Stomach (tissue), 9 donors: ENCODE results near the gene ERC2. TPM values are rescaled to one million over a fixed set of nuclear protein-coding genes. Genes with fewer than 3 reads are reported as not detected.
"Not testable (repeated sequence)": the region's sequence is repeated elsewhere in the genome, so short reads cannot be mapped to it uniquely, and the experiment has no call there.

Source experiments
- DNase-seq, 2 donors: peaks; one replicate each; pipeline versions ENCODE4 v3.0.0 to v3.0.0-alpha.2; 2013 to 2019
- H3K27ac ChIP-seq, 5 donors: fragments of 200-600 bp in 4 of 5; sonication (generic) in 4 of 5; one replicate each; pipeline ENCODE4 v1.5.1; 2013 to 2019; ENCODE audit warnings: mild to moderate bottlenecking in 1 of 5, moderate library complexity in 1 of 5
- H3K27me3 ChIP-seq, 3 donors: fragments of 200-600 bp; sonication (generic); one replicate each; pipeline ENCODE4 v1.5.1; 2017 to 2019; ENCODE audit warnings: mixed run types in 1 of 3
- H3K36me3 ChIP-seq, 4 donors: fragments of 200-600 bp; sonication (generic); 1 replicate in 3 of 4; 2 replicates in 1 of 4; pipeline ENCODE4 v1.5.1; 2016 to 2019
- H3K4me1 ChIP-seq, 4 donors: fragments of 200-600 bp; sonication (generic); one replicate each; pipeline ENCODE4 v1.5.1; 2016 to 2019
- H3K4me3 ChIP-seq, 4 donors: fragments of 200-600 bp; sonication (generic) in 3 of 4; one replicate each; pipeline ENCODE4 v1.5.1; 2016 to 2019; ENCODE audit warnings: mild to moderate bottlenecking in 1 of 4
- H3K9me3 ChIP-seq, 4 donors: fragments of 200-600 bp; sonication (generic); one replicate each; pipeline ENCODE4 v1.5.1; 2016 to 2019
- CTCF ChIP-seq, 7 experiments: fragments of 450-650 bp in 4 of 7; fragments of 200-600 bp in 3 of 7; sonication (generic) in 3 of 7; IDR thresholded peaks; one replicate each; pipeline ENCODE4 v1.5.1; 2016 to 2019; ENCODE audit warnings: antibody characterized with exemption in 7 of 7, control low read depth in 2 of 7, mild to moderate bottlenecking in 1 of 7
- EP300 ChIP-seq: sonication (generic); formaldehyde crosslinking; IDR thresholded peaks from one replicate; pipeline ENCODE4 v1.6.1; 2017; ENCODE audit warnings: antibody characterized with exemption
- POLR2A ChIP-seq, 4 donors: fragments of 450-650 bp; IDR thresholded peaks; one replicate each; pipeline ENCODE4 v1.6.1; 2016; ENCODE audit warnings: antibody characterized with exemption in 4 of 4, control low read depth in 2 of 4, mild to moderate bottlenecking in 1 of 4, moderate library complexity in 1 of 4
- POLR2AphosphoS5 ChIP-seq, 3 donors: sonication (generic); formaldehyde crosslinking; IDR thresholded peaks; one replicate each; pipeline ENCODE4 v1.6.1; 2016; ENCODE audit warnings: antibody characterized with exemption in 3 of 3
- WGBS, 5 donors: extraction: QIAGEN DNeasy Blood & Tissue Kit in 3 of 5; methylation state at CpG; one replicate each; pipeline versions ENCODE4 v1.1.5 to v1.1.7; 2013 to 2018; 5-methylcytosine and 5-hydroxymethylcytosine counted together
- intact Hi-C: fragments of 100-400 bp; cut with DNase I; formaldehyde crosslinking; loops from one replicate; pipeline ENCODE4 v1.15.1; 2023; ENCODE audit warnings: low total_unique reads
- polyA plus RNA-seq, 3 donors: library from polyadenylated mRNA; stranded (reverse); fragments of 200-250 nt; gene quantifications; one replicate each; pipeline ENCODE4 v1.2.3, GENCODE V29; 2013
- total RNA-seq, 5 donors: library from RNA; depleted of rRNA; stranded (reverse); fragments of >200 nt; gene quantifications; one replicate each; pipeline versions ENCODE4 v1.1.0 to v1.2.3, GENCODE V29; 2014 to 2016
- donor health status: healthy with polysubstance abuse.
- donor health status: Bipolar disorder and iron deficiency.
- donor health status: healthy.

Gene ERC2
- total and polyA plus RNA-seq, 8 donors, result 0.43 to 3.1 (median 1.3) TPM; not detected in 2

DNA sequence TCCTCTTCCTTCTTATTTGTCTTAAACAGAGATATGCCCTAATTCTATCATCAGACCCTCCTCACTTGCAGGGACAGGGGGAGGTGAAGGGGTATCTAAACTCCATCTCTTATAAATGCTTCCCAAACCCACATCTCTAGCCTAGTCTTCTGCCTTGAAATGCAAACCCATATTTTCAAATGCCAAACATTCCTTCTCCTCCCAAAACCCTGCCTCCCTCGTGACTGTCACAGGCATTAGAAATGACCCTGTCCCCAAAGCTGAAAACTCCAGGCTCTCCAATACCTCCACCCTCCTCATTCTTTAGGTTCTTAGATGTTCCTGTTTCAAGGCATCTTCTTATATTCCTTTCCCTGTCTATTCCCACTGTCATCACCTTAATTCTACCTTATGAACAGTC is 191.0 kb downstream of the ERC2 start:
- 58 to 71% (median 65%) methylated on average over 1 of the region's 1 CpG for WGBS, 5 donors
- no peak overlapping the region for H3K27ac ChIP-seq
- H3K4me1 ChIP-seq, result no peaks in the 10 kb centered on the region

DNA sequence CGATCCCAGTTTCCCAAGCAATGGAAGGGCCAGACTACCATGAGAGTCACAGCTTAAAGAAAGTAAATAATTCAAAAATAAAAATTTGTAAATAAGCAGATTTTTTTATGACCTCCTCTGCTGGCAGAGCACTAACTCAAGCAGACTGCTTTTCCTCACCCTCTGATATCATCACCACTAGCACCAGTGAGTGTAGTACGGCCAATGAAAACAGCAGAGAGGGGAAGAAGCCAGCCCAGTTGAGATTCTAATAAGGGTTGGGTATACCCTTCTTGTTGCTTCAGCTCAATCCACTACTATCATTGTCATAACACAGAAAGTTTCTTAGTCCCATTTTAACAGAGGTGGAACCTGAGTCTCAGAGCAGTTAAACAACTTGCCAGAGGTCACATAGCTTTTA is 193.1 kb downstream of the ERC2 start:
- intact Hi-C loops, result no loop called here
- no peak overlapping the region for H3K4me3 ChIP-seq
- 62 to 85% (median 75%) methylated on average over 2 of the region's 2 CpGs for WGBS, 5 donors
- H3K36me3 ChIP-seq, result no peaks in the 10 kb centered on the region
- no peak for TF ChIP-seq POLR2A (IDR thresholded peaks at IDR 0.05)
- no peak for TF ChIP-seq CTCF (IDR thresholded peaks at IDR 0.05)
- no peak for TF ChIP-seq EP300
- TF ChIP-seq POLR2AphosphoS5 (IDR thresholded peaks at IDR 0.05), result no peak
- no peaks in the 10 kb centered on the region for H3K9me3 ChIP-seq
- no peak for DNase-seq
- H3K27ac ChIP-seq, result no peak overlapping the region
- no peaks in the 10 kb centered on the region for H3K27me3 ChIP-seq
- H3K4me1 ChIP-seq, result no peaks in the 10 kb centered on the region

More for the DNA sequence above, 191.0 kb downstream of the ERC2 start:
- intact Hi-C loops, result no loop called here
- Histone ChIP-seq H3K9me3 (no peaks in the 10 kb centered on the region), H3K27me3 (no peaks in the 10 kb centered on the region), H3K4me3 (no peak overlapping the region), H3K36me3 (no peaks in the 10 kb centered on the region)
- no peak for TF ChIP-seq POLR2AphosphoS5 (IDR thresholded peaks at IDR 0.05)
- TF ChIP-seq CTCF (IDR thresholded peaks at IDR 0.05), result no peak
- TF ChIP-seq POLR2A (IDR thresholded peaks at IDR 0.05), result no peak
- TF ChIP-seq EP300, result no peak
- no peak for DNase-seq

- intact Hi-C loops, result no loop called here
- no peaks in the 10 kb centered on the region for H3K36me3 ChIP-seq
- WGBS, 5 donors, result 52 to 61% (median 55%) methylated on average over 4 of the region's 4 CpGs
- H3K27ac ChIP-seq, result no peak overlapping the region
- H3K27me3 ChIP-seq, result no peaks in the 10 kb centered on the region
- no peaks in the 10 kb centered on the region for H3K9me3 ChIP-seq
- no peak overlapping the region for H3K4me3 ChIP-seq
- peak in 1 of 2 donors; percentile 68 for DNase-seq
- no peaks in the 10 kb centered on the region for H3K4me1 ChIP-seq
- TF ChIP-seq POLR2AphosphoS5 (IDR thresholded peaks at IDR 0.05) (no peak), EP300 (no peak), CTCF (IDR thresholded peaks at IDR 0.05) (no peak), POLR2A (IDR thresholded peaks at IDR 0.05) (no peak)
These were observed 198.3 kb downstream of the ERC2 start for GRCh38 chr3:56269755-56270535.

DNA sequence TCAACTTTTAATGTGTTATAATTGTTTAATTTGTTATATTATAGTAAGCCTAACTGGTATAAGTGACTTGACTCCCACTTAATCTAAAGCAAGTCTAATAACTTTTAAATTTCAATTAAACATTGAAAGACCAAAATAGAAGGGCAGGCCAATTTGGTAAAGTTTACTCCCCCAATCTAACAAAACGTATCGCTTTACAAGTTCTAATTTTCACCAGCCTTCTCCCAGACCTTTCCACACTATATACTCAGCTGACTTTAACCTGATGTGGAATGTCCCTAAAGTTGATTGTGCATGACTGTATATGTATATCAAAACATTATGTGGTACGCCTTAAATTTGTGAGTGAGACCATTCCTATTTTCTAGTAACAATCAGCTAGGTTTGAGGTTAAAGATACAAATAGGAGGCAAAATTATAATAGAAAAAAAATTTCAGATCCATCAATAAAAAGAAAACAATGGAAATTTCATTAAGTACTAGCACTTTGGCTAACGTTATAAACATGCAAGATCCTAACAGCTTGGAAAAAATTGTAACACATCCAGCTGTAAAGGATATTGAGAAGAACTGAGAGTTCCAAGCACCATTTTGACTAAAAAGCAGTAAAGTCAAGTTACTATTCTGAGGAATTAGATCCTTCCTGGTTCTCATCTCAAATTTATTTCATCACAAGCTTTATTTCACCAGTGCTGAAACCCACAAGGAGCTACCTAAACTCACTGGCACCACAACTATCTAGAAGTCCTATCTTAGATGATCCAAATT is 199.5 kb downstream of the ERC2 start:
- 81 to 90% (median 85%) methylated on average over 4 of the region's 4 CpGs for WGBS, 5 donors
- no peak for TF ChIP-seq CTCF (IDR thresholded peaks at IDR 0.05)
- TF ChIP-seq POLR2A (IDR thresholded peaks at IDR 0.05), result no peak
- no peak for TF ChIP-seq EP300
- TF ChIP-seq POLR2AphosphoS5 (IDR thresholded peaks at IDR 0.05), result no peak
- Histone ChIP-seq H3K4me1 (no peaks in the 10 kb centered on the region), H3K4me3 (no peak overlapping the region), H3K27ac (no peak overlapping the region), H3K9me3 (no peaks in the 10 kb centered on the region), H3K27me3 (no peaks in the 10 kb centered on the region), H3K36me3 (no peaks in the 10 kb centered on the region)
- intact Hi-C loops, result no loop called here
- DNase-seq, result no peak

DNA sequence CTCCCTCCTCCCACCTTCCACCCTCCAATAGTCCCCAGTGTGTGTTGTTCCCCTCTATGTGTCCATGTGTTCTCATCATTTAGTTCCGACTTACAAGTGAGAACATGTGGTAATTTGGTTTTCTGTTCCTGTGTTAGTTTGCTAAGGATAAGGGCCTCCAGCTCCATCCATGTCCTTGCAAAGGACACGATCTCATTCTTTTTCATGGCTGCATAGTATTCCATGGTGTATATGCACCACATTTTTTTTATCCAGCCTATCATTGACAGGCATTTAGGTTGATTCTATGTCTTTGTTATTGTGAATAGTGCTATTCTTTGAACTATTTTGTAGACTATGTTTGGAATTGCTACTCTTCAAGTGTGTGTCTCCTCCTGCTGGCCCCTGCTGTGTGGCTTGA is 206.4 kb downstream of the ERC2 start:
- DNase-seq, intact Hi-C loops, H3K27ac ChIP-seq, H3K36me3 ChIP-seq, H3K4me1 ChIP-seq, H3K27me3 ChIP-seq, H3K9me3 ChIP-seq, H3K4me3 ChIP-seq: not testable (repeated sequence)
- 45 to 75% (median 63%) methylated on average over 2 of the region's 2 CpGs for whole genome bisulfite sequencing, 5 donors
